Measurements from ENCODE around the gene PRR20A.
"Not testable (repeated sequence)": the region's sequence is repeated elsewhere in the genome, so short reads cannot be mapped to it uniquely, and the experiment has no call there.

DNA sequence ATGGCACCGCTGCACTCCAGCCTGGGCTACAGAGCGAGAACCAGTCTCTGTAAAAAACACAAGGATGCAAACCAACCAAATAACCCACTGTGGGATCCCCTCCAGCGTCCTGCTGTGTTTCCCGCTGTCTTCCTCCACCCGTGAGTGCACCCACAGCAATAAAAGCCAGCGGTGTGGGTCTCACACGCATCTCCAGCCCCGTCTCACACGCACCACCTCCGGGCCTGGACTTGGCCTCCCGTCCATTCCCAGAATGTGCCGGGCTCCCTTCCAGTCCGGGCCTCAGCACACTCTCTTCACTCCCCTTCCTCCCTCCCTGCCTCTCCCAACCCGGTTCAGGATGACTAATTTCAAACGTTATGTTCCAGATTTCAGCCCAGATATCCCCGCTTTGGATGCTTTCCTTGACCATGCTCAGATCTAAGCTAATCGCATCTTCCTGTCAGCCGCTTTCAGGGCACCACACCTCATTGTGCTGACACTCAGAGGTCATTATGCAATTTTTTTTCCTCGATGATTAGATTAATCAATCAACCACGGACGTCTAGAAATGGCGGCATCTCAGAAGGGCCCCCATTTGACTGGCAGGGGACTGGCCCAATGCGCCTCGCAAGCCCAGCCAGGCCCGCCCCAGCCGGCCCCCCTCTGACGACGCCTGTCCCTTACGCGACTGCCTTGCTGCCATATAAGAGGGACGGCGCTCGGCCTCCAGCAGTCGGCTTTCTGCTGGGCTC is at the start of gene PRR20A:
- TF ChIP-seq CTCF (IDR thresholded peaks at IDR 0.05); POLR2A (IDR thresholded peaks at IDR 0.05); POLR2AphosphoS5 (IDR thresholded peaks at IDR 0.05); EP300 (IDR thresholded peaks at IDR 0.05; ENCODE audit: low read depth): not testable (repeated sequence)

All from transverse colon (tissue), 4 donors.